CD4-positive, alpha-beta memory T cell (primary cell): ENCODE data around the gene TBPL1. TPM values are rescaled to one million over a fixed set of nuclear protein-coding genes. Genes with fewer than 3 reads are reported as not detected.

Source experiments
- CTCF ChIA-PET: fragments of 350-600 bp; sonication (Branson Sonifier 250); formaldehyde crosslinking; loops from one replicate; lab custom pipeline; 2021; ENCODE audit warnings: inconsistent platforms; ENCODE audit not compliant: partially characterized antibody; lab: Charles Lee
- POLR2A ChIA-PET: fragments of 350-600 bp; sonication (Branson Sonifier 250); formaldehyde crosslinking; loops from one replicate; lab custom pipeline; 2021; ENCODE audit not compliant: partially characterized antibody; lab: Charles Lee
- DNase-seq, 5 donors: peaks; one replicate each; pipeline versions ENCODE4 v3.0.0 to v3.0.0-alpha.2; 2020 to 2022; ENCODE audit warnings: mixed read lengths in 1 of 5
- H3K27ac ChIP-seq: one replicate; pipeline ENCODE4 v1.7.0; 2013; ENCODE audit warnings: low read depth, low read length
- H3K27me3 ChIP-seq: 2 replicates; pipeline ENCODE4 v1.7.0; 2013; ENCODE audit warnings: mild to moderate bottlenecking, low read length, moderate library complexity; ENCODE audit not compliant: insufficient read depth
- H3K36me3 ChIP-seq: 2 replicates; pipeline ENCODE4 v1.7.0; 2013; ENCODE audit warnings: mild to moderate bottlenecking, low read length, moderate library complexity; ENCODE audit not compliant: insufficient read depth
- H3K4me1 ChIP-seq: 2 replicates; pipeline ENCODE4 v1.7.0; 2013; ENCODE audit warnings: mild to moderate bottlenecking, low read length, moderate library complexity; ENCODE audit not compliant: insufficient read depth
- H3K4me3 ChIP-seq, 2 donors: one replicate each; pipeline ENCODE4 v1.7.0; 2013; ENCODE audit warnings: low read length in 2 of 2, mild to moderate bottlenecking in 1 of 2
- H3K9me3 ChIP-seq, 2 donors: one replicate each; pipeline ENCODE4 v1.7.0; 2013; ENCODE audit warnings: low read length in 2 of 2, control low read depth in 1 of 2; ENCODE audit not compliant: control insufficient read depth in 1 of 2
- H3K27ac Mint-ChIP-seq, 7 donors: one replicate each; pipeline ENCODE4 v1.8.0; 2020 to 2021; ENCODE audit warnings: mixed read lengths in 7 of 7, mild to moderate bottlenecking in 6 of 7, inconsistent platforms in 3 of 7, moderate library complexity in 3 of 7
- H3K27me3 Mint-ChIP-seq, 2 donors: one replicate each; pipeline ENCODE4 v1.8.0; 2020 to 2021; ENCODE audit warnings: mixed read lengths in 2 of 2
- H3K36me3 Mint-ChIP-seq, 2 donors: one replicate each; pipeline ENCODE4 v1.8.0; 2020 to 2021; ENCODE audit warnings: mixed read lengths in 2 of 2, inconsistent platforms in 1 of 2, mild to moderate bottlenecking in 1 of 2
- H3K4me1 Mint-ChIP-seq, 4 donors: one replicate each; pipeline ENCODE4 v1.8.0; 2020 to 2021; ENCODE audit warnings: mixed read lengths in 4 of 4, mild to moderate bottlenecking in 1 of 4
- H3K4me3 Mint-ChIP-seq, 8 donors: one replicate each; pipeline ENCODE4 v1.8.0; 2020 to 2021; ENCODE audit warnings: mixed read lengths in 8 of 8, mild to moderate bottlenecking in 7 of 8, moderate library complexity in 6 of 8, inconsistent platforms in 3 of 8
- H3K9me3 Mint-ChIP-seq, 8 donors: one replicate each; pipeline ENCODE4 v1.8.0; 2020 to 2021; ENCODE audit warnings: mixed read lengths in 8 of 8, mild to moderate bottlenecking in 5 of 8, inconsistent platforms in 3 of 8, moderate library complexity in 1 of 8
- intact Hi-C: fragments of 100-400 bp; cut with micrococcal nuclease; formaldehyde crosslinking; loops from one replicate; pipeline ENCODE4 v1.15.1; 2023
- polyA plus RNA-seq, 2 donors: library from polyadenylated mRNA; unstranded; fragments of 300-500 nt; fragmentation: Illumina TruSeq; gene quantifications; one replicate each; pipeline ENCODE4 v1.2.3, GENCODE V29; 2021
- total RNA-seq, 2 experiments: library from RNA; stranded (reverse); gene quantifications; one replicate each; pipeline ENCODE4 v1.2.3, GENCODE V29; 2021

Gene TBPL1
- total and polyA plus RNA-seq, 4 experiments from 2014 or later: 34.8 to 77.2 (median 47.2) TPM

DNA sequence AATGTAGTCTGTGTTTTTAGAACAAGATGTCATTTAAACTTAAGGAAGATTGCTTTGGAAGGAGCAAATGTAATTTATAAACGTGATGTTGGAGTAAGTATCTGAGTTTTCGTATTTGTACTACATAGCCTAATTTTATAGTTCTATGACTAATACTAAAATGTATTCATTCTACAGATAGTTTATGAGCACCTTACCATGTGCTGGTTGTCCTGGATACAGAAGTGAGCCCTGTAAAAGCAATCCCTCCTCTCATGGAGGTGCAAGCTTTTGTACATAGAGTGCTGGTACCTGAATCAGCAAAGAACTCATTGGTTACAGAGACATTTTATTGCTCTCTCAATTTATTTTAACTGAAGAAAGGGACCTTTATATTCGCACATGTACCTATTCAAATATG is 27.1 kb downstream of the TBPL1 start:
- Mint-ChIP-seq H3K27me3 (no peaks in the 10 kb centered on the region), H3K4me3 (no peak overlapping the region), H3K36me3 (peaks cover 25 to 27% of the 10 kb centered on the region in 2 donors), H3K9me3 (no peaks in the 10 kb centered on the region), H3K4me1 (peaks cover 28 to 47% (median 37%) of the 10 kb centered on the region in 4 donors), H3K27ac (no peak overlapping the region)
- H3K9me3 ChIP-seq: no peaks in the 10 kb centered on the region
- POLR2A ChIA-PET: no interaction called here
- no peaks in the 10 kb centered on the region for H3K36me3 ChIP-seq
- no peaks in the 10 kb centered on the region for H3K27me3 ChIP-seq
- H3K4me3 ChIP-seq: no peak overlapping the region
- no peak for DNase-seq
- CTCF ChIA-PET: interaction anchor here (0.7 to 4.9 kb wide), 4 partner anchors 56 to 842 kb away, joined by 3 to 39 read pairs (median 16); no protein-coding TSS in a partner anchor
- H3K27ac ChIP-seq: no peak overlapping the region
- H3K4me1 ChIP-seq: peaks cover 18% of the 10 kb centered on the region
- intact Hi-C loops: no loop called here

DNA sequence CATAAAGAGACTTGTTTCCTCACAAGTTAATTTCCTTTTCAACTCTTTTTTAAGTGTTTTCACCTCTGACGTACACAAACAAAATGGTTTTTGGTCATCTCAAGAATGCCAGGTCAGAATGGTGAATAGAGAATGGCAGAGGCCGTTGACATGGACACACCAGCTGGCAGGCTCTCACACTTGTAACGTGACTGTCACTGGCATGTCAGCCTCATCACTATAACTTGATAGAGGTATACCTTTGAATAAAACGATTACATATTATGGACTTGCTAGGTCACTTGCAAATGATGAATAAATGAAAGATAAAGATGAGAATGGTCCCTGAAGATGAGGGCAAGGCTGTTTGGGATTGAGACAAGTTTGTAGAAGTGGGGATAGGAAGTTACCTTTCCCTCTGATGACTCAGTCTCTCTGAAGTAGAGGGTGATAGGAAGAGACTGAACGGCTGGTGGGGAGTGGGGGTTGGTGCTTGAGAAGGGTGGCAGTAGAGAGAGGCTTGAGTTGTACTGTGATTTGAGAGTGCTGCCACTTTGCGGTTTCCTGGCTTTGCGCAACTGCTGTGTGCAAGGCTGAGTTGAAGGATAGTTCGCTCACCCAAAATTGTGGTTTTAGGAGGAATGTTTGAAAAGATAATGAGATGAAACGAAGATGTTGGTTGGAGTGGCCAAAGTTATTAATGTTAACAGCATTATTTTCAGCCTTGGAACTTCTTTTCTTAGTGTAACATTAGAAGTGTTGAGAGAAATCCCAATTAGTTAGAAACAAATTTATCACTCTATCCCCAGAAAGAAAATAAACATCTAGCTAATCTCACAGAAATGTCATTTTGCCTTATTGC is 30.3 kb downstream of the TBPL1 start:
- Histone ChIP-seq H3K4me1 (peaks cover 29% of the 10 kb centered on the region), H3K36me3 (peaks cover 6% of the 10 kb centered on the region), H3K27ac (no peak overlapping the region), H3K9me3 (no peaks in the 10 kb centered on the region), H3K27me3 (no peaks in the 10 kb centered on the region), H3K4me3 (no peak overlapping the region)
- intact Hi-C loops: no loop called here
- peak overlapping the region; percentile 10 to 72 (median 44) for H3K27ac Mint-ChIP-seq
- ChIA-PET CTCF (interaction anchor here (0.7 to 4.9 kb wide), 11 partner anchors 10 to 115 kb away, joined by 3 to 39 read pairs (median 4); no protein-coding TSS in a partner anchor), POLR2A (interaction anchor here (1.5 kb wide), 1 partner anchor 11 kb away, joined by 3 read pairs; no protein-coding TSS in a partner anchor)
- H3K4me3 Mint-ChIP-seq: peak overlapping the region; percentile 22 to 75 (median 46)
- peaks cover 52 to 54% of the 10 kb centered on the region in 2 donors for H3K36me3 Mint-ChIP-seq
- no peaks in the 10 kb centered on the region for H3K27me3 Mint-ChIP-seq
- DNase-seq: peak; percentile 21 to 68 (median 30)
- H3K9me3 Mint-ChIP-seq: no peaks in the 10 kb centered on the region
- peaks cover 24 to 52% (median 39%) of the 10 kb centered on the region in 4 donors for H3K4me1 Mint-ChIP-seq

DNA sequence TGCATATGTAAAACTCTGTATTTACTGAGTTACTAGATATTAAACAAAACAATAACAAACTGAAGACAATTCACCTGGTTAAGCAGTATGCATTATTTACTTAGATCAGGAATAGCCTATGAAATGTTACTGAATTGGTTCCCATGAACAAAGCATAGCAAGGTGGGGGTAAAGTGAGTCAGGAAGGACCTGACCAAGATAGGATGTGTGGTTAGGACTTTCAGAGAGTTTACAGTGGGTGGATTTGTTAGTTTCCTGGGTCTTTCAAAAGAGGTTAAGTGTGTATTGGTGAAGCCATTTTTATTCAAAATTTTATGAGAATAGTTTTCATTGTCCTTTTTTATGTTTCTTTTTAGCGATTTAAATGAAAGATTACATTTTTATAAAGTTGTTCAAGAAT is 32.9 kb downstream of the TBPL1 start:
- peak overlapping the region in 3 of 8 donors; percentile 12 to 59 (median 51) for H3K4me3 Mint-ChIP-seq
- ChIA-PET CTCF (interaction anchor here (1.0 to 2.7 kb wide), 3 partner anchors 12 to 69 kb away, joined by 3 to 17 read pairs (median 3); no protein-coding TSS in a partner anchor), POLR2A (interaction anchor here (1.0 kb wide), 1 partner anchor 62 kb away, joined by 3 read pairs; no protein-coding TSS in a partner anchor)
- Histone ChIP-seq H3K4me3 (no peak overlapping the region), H3K36me3 (peaks cover 6% of the 10 kb centered on the region), H3K27ac (no peak overlapping the region), H3K9me3 (no peaks in the 10 kb centered on the region), H3K27me3 (no peaks in the 10 kb centered on the region), H3K4me1 (peaks cover 29% of the 10 kb centered on the region)
- peak overlapping the region in 2 of 7 donors; percentile 33 to 38 for H3K27ac Mint-ChIP-seq
- H3K9me3 Mint-ChIP-seq: no peaks in the 10 kb centered on the region
- no peaks in the 10 kb centered on the region for H3K27me3 Mint-ChIP-seq
- intact Hi-C loops: no loop called here
- H3K4me1 Mint-ChIP-seq: peaks cover 21 to 42% (median 29%) of the 10 kb centered on the region in 4 donors
- peaks cover 58 to 59% of the 10 kb centered on the region in 2 donors for H3K36me3 Mint-ChIP-seq
- DNase-seq: no peak

DNA sequence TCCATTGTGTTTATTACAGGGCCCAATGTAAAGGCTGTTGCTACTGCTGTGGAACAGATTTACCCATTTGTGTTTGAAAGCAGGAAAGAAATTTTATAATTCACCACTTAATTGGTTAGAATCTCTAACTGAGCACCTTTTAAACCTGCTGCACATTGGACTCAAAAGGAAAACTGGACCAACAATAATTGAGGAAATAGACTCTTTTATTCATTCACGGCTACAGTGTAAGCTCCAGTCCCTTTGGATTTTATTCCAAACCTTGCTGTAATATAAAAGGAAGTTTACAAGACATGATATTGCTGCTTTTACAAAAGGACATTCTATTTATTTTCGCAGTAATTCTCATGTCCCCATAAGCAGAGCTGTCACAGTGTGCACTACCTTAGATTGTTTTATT is 33.9 kb downstream of the TBPL1 start:
- H3K4me1 ChIP-seq: peaks cover 29% of the 10 kb centered on the region
- no peak overlapping the region for H3K27ac Mint-ChIP-seq
- H3K27me3 ChIP-seq: no peaks in the 10 kb centered on the region
- no peaks in the 10 kb centered on the region for H3K9me3 Mint-ChIP-seq
- H3K36me3 Mint-ChIP-seq: peaks cover 51 to 52% of the 10 kb centered on the region in 2 donors
- no peak for DNase-seq
- no peaks in the 10 kb centered on the region for H3K9me3 ChIP-seq
- no peaks in the 10 kb centered on the region for H3K27me3 Mint-ChIP-seq
- peaks cover 6% of the 10 kb centered on the region for H3K36me3 ChIP-seq
- CTCF ChIA-PET: interaction anchor here (1.5 kb wide), 1 partner anchor 70 kb away, joined by 3 read pairs; no protein-coding TSS in a partner anchor
- no peak overlapping the region for H3K4me3 ChIP-seq
- intact Hi-C loops: no loop called here
- POLR2A ChIA-PET: no interaction called here
- peaks cover 19 to 38% (median 27%) of the 10 kb centered on the region in 4 donors for H3K4me1 Mint-ChIP-seq
- H3K4me3 Mint-ChIP-seq: no peak overlapping the region
- H3K27ac ChIP-seq: no peak overlapping the region

DNA sequence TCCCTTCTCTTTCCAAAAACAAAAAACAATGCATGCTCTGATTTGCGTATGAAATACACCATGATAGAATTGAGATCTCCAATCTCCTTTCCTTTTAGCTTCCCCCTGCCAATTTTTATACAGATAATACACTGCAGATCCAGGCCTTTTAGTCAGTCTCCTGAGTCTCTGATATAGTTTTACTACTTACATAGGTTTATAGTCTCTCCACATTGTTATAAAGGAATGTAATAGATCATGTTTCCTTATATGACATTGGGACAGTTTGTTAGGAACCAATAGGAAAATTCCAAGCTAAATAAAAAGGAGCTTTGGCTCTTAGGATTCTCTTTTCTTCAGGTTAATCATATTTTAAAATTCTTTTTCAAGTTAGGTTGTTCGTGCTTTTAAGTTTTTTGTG is 36.5 kb downstream of the TBPL1 start:
- H3K9me3 ChIP-seq: no peaks in the 10 kb centered on the region
- no peaks in the 10 kb centered on the region for H3K27me3 ChIP-seq
- H3K4me1 Mint-ChIP-seq: peaks cover 5 to 18% (median 12%) of the 10 kb centered on the region in 4 donors
- H3K27me3 Mint-ChIP-seq: no peaks in the 10 kb centered on the region
- H3K36me3 Mint-ChIP-seq: peaks cover 36 to 37% of the 10 kb centered on the region in 2 donors
- no peak for DNase-seq
- no peaks in the 10 kb centered on the region for H3K9me3 Mint-ChIP-seq
- H3K27ac Mint-ChIP-seq: peak overlapping the region in 1 of 7 donors; percentile 20
- CTCF ChIA-PET: interaction anchor here (0.7 to 4.5 kb wide), 3 partner anchors 14 to 74 kb away, joined by 3 to 23 read pairs (median 6); no protein-coding TSS in a partner anchor
- no peak overlapping the region for H3K4me3 Mint-ChIP-seq
- intact Hi-C loops: no loop called here
- peaks cover 11% of the 10 kb centered on the region for H3K4me1 ChIP-seq
- peaks cover 6% of the 10 kb centered on the region for H3K36me3 ChIP-seq
- no peak overlapping the region for H3K4me3 ChIP-seq
- POLR2A ChIA-PET: no interaction called here
- no peak overlapping the region for H3K27ac ChIP-seq

DNA sequence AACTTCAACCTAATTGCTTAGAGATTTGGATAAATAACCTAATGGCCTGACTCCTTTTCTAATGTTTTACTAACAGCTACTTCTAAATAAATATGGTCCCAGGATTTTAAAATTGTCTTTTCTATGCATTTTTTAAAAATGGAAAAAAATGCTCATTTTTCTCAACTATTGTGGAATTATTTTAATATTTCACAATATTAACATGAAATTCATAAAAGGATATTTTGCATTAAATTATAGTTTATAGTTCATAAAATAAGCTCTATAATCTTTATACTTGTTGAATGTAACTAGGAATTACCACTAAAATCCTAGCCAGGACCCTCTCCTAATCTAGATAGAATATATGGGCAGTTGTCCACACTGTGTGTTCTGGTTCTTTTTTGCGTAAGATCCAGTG is 37.3 kb downstream of the TBPL1 start:
- ChIA-PET POLR2A (no interaction called here), CTCF (interaction anchor here (1.0 to 4.5 kb wide), 7 partner anchors 9 to 73 kb away, joined by 3 to 23 read pairs (median 4); no protein-coding TSS in a partner anchor)
- H3K27ac ChIP-seq: no peak overlapping the region
- peaks cover 5 to 12% (median 10%) of the 10 kb centered on the region in 4 donors for H3K4me1 Mint-ChIP-seq
- peaks cover 6% of the 10 kb centered on the region for H3K36me3 ChIP-seq
- no peak overlapping the region for H3K4me3 Mint-ChIP-seq
- H3K27ac Mint-ChIP-seq: no peak overlapping the region
- H3K4me1 ChIP-seq: peaks cover 11% of the 10 kb centered on the region
- no peaks in the 10 kb centered on the region for H3K9me3 ChIP-seq
- no peaks in the 10 kb centered on the region for H3K27me3 Mint-ChIP-seq
- peaks cover 31 to 32% of the 10 kb centered on the region in 2 donors for H3K36me3 Mint-ChIP-seq
- no peak for DNase-seq
- no peaks in the 10 kb centered on the region for H3K27me3 ChIP-seq
- no peaks in the 10 kb centered on the region for H3K9me3 Mint-ChIP-seq
- intact Hi-C loops: no loop called here
- H3K4me3 ChIP-seq: no peak overlapping the region

DNA sequence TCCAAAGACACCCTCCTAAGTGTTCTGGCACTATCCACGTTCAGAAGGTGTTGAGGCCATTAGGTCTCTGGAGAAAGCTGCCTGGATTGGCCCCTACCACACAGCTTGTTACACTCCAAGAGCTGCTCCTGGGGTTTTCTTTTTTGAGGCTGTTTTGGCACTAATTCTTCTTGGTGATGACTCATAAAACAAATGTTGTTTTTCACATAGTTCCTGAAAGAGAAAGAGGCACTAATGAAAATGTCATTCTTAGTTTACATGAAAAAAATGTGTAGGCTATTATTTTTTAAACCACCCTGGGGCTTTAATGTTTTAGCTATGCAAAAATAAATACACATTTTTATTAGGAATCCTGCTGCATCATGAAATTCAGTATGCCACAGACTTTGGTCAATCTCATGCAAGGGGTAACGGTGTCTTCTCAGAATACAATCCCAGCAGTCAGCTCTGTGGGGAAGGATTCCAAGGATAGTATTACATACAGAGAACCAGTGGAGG is 38.1 kb downstream of the TBPL1 start:
- no peak overlapping the region for H3K4me3 Mint-ChIP-seq
- H3K9me3 Mint-ChIP-seq: no peaks in the 10 kb centered on the region
- H3K4me1 Mint-ChIP-seq: peaks cover 0 to 4% (median 2%) of the 10 kb centered on the region in 4 donors

More for the DNA sequence above, 38.1 kb downstream of the TBPL1 start:
- no peak overlapping the region for H3K27ac Mint-ChIP-seq
- H3K36me3 Mint-ChIP-seq: peaks cover 24% of the 10 kb centered on the region in 2 donors
- no peak overlapping the region for H3K27ac ChIP-seq
- no peaks in the 10 kb centered on the region for H3K9me3 ChIP-seq
- no peak for DNase-seq
- POLR2A ChIA-PET: no interaction called here
- peaks cover 3% of the 10 kb centered on the region for H3K4me1 ChIP-seq
- H3K4me3 ChIP-seq: no peak overlapping the region
- H3K36me3 ChIP-seq: peaks cover 6% of the 10 kb centered on the region
- CTCF ChIA-PET: interaction anchor here (1.0 to 4.5 kb wide), 9 partner anchors 8 to 74 kb away, joined by 3 to 23 read pairs (median 3); no protein-coding TSS in a partner anchor
- no peaks in the 10 kb centered on the region for H3K27me3 ChIP-seq
- no peaks in the 10 kb centered on the region for H3K27me3 Mint-ChIP-seq
- intact Hi-C loops: no loop called here
